SW 1271 (cell line): ENCODE measurements around the gene SULT1C2.

ENCODE experiments used
- DNase-seq, 2 experiments: peaks; one replicate each; lab custom pipeline; 2025; lab: John Stamatoyannopoulos, UW

SULT1C2 gene

DNA sequence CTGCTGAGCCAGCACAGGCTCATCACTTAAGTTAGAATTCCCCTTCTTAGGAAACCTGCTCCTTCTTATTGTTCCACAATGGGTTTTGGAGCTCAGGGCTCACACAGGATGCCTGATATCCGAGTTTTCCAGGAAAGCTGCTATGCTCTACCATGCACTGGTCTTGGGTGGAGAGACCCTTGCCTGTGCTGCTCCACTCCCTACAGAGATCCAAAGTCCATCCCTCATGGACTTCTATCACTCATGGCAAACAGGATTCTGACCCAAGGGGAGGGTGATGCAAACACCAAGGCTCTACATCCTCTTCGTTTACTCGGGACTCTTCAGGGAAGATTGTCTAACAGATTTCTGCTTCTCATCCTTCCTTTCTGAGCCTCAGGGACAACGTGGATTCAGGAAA, 5.2 kb downstream of the SULT1C2 start:
- DNase-seq: no peak

DNA sequence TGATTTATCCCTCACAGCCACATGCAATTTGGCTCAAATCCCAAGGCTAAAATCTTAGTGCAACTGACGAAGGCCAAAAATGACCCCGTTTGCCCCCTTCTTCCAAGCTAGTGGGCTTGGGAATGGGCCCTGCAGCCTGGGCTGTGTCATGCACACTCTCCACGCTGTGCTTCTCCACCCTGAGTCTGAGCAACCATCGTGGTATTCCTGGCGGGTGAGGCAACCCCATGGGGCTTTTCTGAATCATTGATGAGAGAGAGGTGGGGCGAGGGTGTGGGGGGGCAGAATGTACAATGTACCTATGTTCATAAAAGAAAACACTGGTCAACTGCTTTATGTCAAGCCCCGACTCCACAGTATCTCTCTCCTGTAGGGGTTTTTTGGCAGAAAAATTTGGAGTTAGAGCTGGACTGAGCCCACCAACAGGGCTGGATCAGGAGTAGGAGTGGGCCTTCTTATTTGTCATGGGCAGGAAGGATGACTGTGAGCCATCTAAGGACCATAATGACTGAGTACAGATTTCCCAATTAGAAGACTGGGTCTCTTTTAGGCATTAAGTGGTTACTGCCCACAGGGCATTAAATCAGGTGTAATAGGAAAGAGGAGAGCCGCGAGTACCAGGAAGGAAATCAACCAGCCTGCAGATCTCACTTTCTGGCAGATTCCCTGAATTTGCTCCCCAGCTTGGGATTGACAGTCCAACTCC, 8.9 kb downstream of the SULT1C2 start:
- DNase-seq: no peak

DNA sequence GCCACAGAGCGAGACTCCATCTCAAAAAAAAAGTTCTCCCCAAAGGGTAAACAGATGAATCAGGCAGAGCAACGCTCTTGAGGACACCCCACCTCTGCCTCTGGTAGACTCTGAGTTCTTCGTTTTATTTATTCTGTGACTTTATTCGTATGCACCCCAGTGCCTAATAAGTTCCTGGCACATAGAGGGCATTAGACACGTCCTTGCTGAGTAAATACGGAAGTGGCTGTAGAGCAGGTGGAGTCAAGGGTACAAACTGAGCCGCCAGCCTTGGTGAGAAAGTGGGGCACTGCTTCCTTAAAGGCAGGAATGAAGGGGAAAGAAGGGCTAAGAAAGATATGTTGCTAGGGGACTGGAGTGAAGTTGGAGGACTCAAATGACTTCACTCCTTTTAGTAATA, 12.9 kb downstream of the SULT1C2 start:
- no peak for DNase-seq

DNA sequence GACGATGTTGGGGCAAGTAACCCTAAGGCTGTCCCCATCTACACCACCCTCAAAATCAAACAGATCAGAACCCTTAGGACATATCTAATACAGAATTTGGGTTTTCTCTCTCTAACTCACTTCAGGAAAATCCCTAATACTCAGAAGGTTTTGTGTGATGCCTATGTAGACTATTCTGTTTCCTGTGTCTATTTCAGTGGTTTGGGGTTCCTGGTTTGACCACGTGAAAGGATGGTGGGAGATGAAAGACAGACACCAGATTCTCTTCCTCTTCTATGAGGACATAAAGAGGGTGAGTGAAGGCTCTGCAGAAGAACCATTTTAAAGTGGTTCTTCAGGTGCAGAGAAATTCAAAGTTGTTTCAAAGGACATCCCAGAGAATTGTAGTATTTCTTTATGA, 16.3 kb downstream of the SULT1C2 start:
- no peak for DNase-seq

DNA sequence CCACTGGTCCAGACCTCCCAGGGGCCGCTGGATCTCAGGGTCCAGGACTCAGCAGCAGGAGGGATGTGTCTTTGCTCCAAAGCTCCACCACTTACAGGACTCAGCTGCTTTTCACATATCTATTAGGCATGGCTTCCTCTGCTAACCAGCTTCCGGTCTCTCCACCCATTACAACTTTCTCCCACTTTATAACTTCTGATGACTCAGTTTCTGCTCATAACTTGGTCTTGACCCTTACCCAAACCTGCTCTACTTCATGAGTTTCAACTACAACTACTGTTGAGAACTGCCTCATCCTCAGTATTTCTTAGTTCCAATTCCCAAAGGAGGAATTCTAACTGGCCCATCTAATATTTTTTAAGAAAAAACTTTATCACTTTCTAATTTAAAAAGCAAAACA, 17.2 kb downstream of the SULT1C2 start:
- no peak for DNase-seq

DNA sequence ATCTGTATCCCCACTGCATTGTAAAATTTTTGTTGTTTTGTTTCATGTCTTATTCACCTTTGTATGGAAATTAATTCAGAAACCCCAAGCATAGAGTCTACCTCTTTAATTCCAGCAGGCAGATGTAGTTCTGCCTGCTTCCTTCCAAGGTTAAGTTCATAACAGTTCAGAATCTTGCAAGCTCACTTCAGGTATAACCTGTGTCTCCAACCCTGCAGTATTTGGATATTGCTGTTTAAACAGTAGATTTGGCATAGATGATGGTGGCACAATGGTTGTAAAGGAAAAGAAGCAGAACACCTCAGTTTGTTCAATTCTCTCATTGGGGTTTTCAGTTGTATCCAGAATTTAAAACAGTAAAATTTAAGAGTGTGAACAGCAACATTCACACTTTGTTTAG, 21.2 kb downstream of the SULT1C2 start:
- no peak for DNase-seq

DNA sequence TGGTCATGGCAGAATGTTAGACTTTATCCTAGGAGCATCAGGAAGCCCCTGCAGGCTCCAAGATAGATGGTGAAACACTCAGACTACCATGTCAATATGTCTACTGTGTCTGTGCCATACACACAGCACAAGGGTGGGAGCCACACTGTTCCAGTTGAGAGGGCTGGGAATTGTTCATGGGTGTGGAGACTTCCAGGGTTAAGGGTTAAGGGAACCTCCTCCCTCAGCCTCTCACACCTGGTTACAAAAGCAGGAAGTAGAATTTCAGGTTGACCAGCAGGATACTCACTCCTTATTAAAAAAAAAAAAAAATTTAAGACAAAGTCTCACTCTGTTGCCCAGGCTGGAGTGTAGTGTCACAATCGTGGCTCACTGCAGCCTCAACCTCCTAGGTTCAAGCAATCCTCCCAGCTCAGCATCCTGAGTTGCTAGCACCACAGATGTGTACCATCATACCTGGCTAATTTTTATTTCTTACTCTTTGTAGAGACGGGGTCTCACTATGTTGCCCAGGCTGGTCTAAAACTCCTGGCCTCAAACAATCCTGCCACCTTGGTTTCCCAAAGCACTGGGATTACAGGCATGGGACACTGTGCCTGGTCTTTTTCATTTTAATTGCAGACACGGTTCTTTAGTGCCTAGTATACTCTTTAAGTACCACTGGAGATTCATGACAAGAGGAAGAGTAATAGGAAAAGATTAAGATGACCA, 26.0 kb downstream of the SULT1C2 start:
- no peak for DNase-seq

DNA sequence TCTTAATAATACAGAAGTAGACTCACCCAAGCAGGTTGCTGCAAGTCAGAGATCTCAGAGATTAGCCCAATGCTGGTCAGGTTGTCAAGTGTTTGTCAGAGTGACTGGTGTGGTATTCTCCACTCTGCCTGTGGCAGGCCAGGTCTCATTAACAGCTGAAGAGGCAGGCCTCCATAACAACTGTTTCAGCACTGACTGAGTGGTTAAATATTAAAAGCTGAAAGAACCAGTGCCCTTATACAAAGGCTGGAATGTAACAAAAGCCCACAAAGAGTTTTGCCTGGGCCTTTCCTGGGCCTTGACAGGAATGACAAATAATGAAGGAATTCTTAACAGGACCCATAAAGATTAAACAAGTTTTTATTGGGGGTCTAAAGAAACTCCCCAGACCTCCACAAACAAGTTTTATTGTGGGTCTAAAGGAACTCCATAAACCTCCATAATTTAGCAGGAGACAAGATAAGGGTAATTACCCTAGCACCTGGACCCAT, 26.8 kb downstream of the SULT1C2 start:
- no peak for DNase-seq

DNA sequence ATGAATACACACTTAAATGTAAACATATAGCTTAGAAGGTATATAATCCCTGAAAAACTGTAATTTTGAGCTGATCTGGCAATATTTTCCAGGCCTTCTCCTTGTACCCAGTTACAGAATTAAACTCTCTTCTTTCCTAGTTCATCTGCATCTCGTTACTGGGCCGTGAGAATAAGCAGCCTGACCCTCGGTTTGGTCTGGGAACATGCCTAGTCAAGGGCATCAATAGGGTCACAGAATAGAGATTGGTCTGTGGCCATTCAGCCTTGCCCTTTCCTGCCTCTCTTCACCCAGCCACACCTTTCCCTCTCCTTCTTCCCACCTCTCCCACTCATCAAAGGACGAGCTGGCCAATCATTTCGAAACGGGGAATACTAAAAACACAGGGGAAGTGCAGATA, 27.3 kb downstream of the SULT1C2 start:
- no peak for DNase-seq

DNA sequence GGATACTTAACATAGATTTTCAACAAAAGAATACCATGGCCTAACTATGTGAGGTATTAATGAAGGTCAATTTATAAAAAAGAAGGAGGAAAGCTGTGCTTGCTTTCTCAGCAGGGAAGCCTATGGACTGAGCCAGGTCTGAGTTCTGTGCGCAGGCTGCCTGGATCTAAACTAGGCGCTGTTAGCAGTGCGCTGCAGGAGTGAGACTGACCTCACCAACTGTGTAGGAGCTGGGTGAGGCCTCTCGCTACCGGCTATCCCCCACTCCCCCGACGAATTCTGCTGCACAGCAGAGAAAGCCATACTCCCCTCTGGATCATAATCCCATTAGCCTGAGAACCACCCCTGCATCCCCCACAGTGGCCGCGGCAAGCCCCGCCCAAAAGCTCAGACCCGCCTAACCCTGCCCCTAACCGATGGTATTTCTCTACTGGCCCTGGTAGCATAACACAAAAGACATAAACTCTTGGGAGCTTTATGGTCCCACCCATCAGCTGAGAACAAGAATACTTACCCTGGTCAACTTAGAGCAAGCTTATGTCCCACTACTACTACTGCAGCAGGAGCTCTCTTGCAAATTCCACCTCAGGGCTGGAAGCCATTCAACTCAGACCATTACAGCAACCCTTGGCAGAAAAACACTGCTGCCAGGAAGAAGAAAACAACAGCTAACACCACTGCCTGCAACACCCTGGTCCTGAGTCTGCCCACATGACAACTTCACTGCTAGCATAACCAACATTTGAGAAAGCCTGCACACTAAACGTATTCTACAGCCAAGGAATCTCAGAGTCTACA, 28.0 kb downstream of the SULT1C2 start:
- DNase-seq: no peak

DNA sequence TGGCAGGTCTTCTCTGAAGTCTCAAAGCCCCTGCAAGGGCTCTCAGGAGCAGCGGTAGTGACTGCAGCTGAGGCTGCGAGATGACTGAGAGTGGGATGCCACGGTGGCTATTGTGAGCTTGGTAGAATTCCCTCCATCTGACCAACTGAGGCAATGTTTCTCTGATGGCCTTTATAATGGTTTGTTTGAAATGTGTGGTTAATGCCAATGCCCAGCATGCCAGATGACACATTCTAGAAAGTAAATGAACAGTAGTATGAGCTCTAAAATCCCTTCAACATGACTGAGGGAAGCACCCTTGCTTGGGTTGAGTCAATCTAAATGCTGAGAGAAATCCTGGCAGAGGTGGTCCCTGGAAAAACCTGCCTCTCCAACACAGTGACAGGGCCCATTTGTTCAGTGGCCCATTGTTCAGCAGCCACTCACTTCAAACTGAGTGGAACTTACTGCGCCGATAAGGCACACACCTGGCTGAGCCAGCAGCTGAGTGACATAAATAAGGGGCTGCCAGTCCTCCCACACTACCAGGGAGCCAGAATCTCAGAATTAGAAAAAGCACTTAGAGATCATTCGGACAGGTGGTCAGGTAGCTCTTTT, 31.7 kb downstream of the SULT1C2 start:
- DNase-seq: no peak

DNA sequence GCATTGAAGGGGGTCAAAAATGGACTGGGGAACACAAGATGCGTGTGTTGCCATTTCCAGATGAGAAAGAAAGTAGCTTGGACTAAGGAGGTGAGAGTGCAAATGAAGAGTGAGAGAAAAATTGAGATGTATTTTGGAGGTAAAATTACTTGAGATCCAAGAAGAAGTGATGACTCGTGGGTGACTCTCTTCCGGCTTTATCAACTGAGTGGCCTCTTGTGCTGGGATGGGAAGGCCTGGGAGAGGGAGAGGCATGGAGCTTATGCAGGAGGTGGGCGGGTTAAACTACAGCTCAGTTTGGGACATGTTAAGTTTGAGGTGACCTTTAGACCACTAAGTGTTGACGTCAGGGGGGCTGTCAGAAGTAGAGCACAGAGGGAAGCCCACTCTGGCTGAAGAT, 34.9 kb downstream of the SULT1C2 start:
- no peak for DNase-seq

DNA sequence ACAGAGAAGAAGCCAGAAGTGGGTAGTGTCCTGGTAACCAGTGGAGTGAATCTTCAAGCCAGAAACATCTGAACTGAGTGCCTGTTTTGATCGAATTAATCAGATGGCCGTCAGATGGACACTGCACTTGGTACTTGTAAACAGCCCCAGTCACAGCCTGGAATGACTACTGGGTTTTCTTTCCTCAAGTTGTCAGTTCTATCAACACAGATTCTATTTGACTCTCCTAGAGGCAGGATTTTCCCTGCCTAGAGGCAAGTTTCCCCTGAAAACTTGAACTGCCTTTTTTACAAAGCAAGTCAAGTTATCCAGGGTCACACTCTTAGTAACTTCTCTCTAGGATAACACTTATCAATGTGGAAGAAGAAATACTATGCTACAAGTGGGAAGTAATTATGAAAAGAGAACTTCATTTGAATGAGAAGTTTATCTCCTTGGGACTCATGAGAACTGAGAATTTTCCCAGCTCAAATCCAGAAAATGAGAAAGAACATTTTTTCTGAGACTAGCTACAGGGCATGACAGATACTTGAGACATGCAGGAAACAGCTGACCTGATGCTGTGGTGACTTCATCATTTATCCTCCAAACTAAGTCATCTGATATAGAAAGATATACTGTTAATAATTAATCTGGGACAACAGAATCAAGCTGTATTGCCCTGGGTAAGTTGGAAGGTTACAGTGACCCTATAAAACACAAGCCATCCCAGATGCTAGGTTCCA, 36.0 kb downstream of the SULT1C2 start:
- DNase-seq: no peak

DNA sequence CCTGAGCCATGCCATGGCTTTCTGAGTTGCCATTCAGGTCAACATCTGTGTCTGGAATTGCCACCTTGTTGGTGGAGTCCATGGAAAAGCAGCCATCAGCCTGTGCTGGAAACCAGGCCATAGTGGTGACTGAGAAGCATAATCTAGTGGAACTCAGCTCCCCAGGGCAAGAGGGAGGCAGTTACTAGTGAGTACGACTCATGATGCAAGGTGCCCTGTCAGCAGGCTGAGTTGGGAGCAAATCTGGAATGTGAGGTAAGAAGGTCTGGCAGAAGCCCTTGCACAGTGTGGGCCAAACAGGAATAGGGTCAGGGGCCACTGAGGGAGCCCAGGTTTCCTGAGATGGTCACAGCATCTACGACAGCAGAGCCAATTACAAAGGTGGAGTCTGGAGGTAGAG, 37.1 kb downstream of the SULT1C2 start:
- DNase-seq: no peak

DNA sequence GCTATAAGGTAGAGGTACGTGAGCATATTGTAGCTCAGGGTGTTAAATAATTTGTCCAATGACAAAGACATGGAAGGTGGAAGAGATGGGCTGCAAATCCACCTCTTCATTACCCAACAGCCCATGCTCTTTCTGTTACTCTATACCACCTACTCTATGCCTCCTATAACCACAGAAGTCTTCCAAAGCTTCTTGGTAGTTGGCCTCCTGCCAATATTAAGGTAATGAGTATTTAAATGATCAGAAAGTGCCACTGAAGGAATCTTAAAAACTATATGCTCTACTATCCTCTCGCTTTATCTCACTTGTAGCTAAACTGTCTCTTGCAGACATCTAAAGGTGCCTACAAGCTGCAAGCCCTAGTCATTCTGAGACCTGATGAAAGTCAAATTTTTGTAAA, 41.1 kb downstream of the SULT1C2 start:
- no peak for DNase-seq

DNA sequence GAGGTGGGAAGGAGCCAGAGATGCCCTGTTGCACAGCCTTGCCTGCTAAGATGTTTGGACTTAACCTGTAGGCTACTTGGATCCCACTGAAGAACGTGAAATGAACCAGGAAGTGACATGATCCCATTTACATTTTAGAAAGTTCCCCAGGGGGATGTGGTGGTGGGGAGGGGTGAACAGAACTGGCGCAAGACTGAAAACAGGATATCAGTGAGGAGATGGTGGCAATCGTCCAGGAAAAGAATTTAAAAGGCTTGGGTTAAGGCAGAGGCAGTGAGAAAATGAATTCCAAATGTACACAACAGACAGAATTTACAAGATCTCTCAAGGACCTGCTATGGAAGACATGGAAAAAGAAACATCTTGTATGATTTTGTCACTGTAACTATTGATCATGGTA, 42.3 kb downstream of the SULT1C2 start:
- no peak for DNase-seq

DNA sequence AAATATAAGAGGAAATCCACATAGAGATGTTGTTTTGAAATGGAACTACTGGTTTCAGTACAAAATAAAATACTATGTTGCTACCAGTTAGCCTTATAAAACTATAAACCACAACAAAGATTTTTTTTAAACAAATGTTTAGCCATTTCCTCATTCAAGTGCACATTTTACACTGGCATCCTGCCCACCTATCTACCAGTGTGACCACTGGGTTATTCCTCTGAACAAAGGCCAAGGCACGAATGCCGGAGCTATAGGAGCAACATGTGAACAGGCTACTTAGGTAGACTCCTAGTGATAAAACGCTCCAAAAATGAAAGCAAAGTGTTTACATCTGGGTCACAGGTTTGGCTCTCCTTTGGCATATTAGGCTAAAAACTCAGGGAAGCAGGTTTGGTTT, 57.3 kb downstream of the SULT1C2 start:
- DNase-seq: no peak

DNA sequence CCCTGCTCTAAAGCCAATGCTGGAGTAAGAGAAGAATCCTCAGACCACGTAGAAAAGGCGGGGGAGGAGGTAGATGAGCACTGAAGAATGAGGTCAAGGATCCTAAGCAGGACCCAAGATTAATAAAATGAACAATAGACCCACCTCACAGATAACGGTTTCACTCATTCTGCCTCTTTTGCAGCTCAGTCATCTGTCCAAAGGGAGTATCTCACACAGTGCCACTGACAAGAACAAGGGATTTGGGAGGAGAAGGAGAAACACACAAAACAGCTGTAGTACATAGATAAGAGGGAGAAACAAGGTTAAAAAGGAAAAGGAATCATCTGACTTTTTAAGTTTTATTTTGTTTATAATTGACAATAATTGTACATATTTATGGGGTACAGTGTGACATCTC, 58.1 kb downstream of the SULT1C2 start:
- DNase-seq: no peak

DNA sequence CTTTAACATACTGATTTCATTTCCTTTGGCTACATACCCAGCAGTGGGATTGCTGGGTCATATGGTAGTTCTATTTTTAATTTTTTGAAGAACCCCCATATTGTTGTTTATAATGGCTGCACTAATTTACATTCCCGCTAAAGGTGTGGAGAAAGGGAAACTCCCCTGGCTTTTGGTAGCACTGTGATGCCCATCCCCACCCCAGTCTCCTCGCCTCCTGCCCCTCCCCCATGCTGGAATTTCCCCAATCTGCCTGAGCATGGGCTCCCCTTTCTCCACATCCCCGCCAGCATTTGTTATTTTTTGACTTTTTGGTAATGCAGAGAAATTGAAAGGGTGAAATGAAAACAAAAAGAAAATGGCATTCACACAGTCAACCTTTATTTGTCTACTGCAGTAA, 59.1 kb downstream of the SULT1C2 start:
- DNase-seq: no peak

DNA sequence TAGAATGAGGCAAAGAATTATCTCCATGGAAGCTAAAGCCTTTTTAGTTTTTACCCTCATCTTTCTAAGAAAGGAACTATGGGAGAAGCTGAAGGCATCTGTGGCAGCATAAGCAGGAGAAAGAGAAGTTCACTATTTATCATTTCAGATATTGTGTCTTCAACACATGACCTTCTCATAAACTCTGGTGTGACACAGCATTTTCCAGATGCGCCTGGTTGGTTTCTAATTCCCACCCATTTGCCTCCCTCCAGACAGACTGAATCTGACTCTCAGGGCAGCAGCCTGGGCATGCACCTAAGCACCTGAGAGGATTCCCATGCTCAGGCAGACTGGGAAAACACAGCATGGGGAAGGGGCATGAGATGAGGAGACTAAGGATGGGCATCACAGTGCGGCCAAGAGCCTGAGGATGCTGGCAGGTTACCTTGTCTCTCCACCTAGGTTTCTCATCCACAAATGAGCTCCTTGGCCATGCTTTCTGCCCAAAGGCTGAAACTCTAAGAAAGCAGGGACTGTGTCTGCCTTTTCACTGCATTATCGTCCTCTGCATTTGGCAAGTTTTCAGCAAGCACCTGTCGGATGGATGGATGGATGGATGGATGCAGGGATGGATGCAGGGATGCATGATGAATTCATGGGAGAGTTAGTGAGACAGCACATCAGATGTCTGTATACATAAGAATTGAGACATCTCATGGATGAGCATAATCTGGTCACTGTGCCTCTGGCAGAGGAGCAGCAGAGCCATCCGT, 60.3 kb downstream of the SULT1C2 start:
- DNase-seq: no peak

DNA sequence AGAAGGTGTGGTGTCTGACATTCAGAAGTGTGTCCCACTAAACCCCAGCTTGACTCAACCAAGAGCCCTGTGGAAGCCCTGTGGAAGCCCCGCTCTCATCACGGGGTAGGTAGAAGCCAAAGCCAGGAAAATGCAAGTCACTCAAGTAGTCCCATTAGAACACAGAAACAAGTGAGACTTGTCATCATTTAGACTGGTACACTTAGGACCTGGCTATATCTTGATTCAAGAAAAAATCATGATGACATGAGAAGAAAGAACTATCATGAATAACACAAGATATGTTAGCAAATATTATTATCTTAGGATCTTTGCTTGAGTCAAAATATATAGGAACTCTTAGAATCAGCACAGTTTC, 60.9 kb downstream of the SULT1C2 start:
- no peak for DNase-seq
